HG02870 (cell line): ENCODE results near the gene TSHZ1.

ENCODE experiments used
- ATAC-seq: cut with Tn5 transposase; IDR thresholded peaks from one replicate; pipeline ENCODE4 v1.9.1; 2021; ENCODE audit warnings: mild to moderate bottlenecking, moderate library complexity; ENCODE audit not compliant: unreplicated experiment

Gene TSHZ1

GRCh38 chr18:75207310-75208154, 3.1 kb upstream of the TSHZ1 start:
- peak; percentile 22 for ATAC-seq

- peak; percentile 5 for ATAC-seq
Observed at GRCh38 chr18:75208155-75208835, 2.3 kb upstream of the TSHZ1 start.

- ATAC-seq = no peak
Observed at GRCh38 chr18:75208836-75209128, 1.8 kb upstream of the TSHZ1 start.

GRCh38 chr18:75209129-75209950, 1.3 kb upstream of the TSHZ1 start, which contains the start of gene PTGR3:
Gene PTGR3 (minus strand): TSS chr18:75209139. CDS start chr18:75209058, 81 bp downstream.
- peak; percentile 38 for ATAC-seq

- ATAC-seq = no peak
Observed at GRCh38 chr18:75209951-75210258, 692 bp upstream of the TSHZ1 start.

- no peak for ATAC-seq
Observed at GRCh38 chr18:75211002-75211621, 515 bp downstream of the TSHZ1 start.

GRCh38 chr18:75211626-75211952, 992 bp downstream of the TSHZ1 start:
- ATAC-seq = no peak

- no peak for ATAC-seq
Observed at GRCh38 chr18:75211953-75212750, 1.6 kb downstream of the TSHZ1 start.

GRCh38 chr18:75212751-75213090, 2.1 kb downstream of the TSHZ1 start:
- no peak for ATAC-seq

- no peak for ATAC-seq
Observed at GRCh38 chr18:75213611-75214331, 3.2 kb downstream of the TSHZ1 start.

GRCh38 chr18:75214332-75214690, 3.7 kb downstream of the TSHZ1 start:
- ATAC-seq = no peak

GRCh38 chr18:75214766-75215510, 4.3 kb downstream of the TSHZ1 start:
- no peak for ATAC-seq

GRCh38 chr18:75215663-75216062, 5.1 kb downstream of the TSHZ1 start:
- ATAC-seq = no peak

- ATAC-seq = no peak
Observed at GRCh38 chr18:75216212-75216910, 5.8 kb downstream of the TSHZ1 start.

GRCh38 chr18:75216911-75217689, 6.5 kb downstream of the TSHZ1 start:
- ATAC-seq = no peak

- no peak for ATAC-seq
Observed at GRCh38 chr18:75218065-75218923, 7.7 kb downstream of the TSHZ1 start.

- no peak for ATAC-seq
Observed at GRCh38 chr18:75219745-75220375, 9.3 kb downstream of the TSHZ1 start.
